Tibial nerve (tissue), 3 donors: ENCODE results near the gene BRIP1.

Experiments used
- CTCF ChIP-seq, 5 experiments: fragments of 200-600 bp in 3 of 5; fragments of 450-650 bp in 2 of 5; sonication (generic) in 3 of 5; IDR thresholded peaks; one replicate each; pipeline ENCODE4 v1.5.1; 2016 to 2019; ENCODE audit warnings: antibody characterized with exemption in 5 of 5, mild to moderate bottlenecking in 3 of 5, moderate library complexity in 2 of 5
- POLR2A ChIP-seq, 2 donors: fragments of 450-650 bp; IDR thresholded peaks; one replicate each; pipeline ENCODE4 v1.6.1; 2017; ENCODE audit warnings: antibody characterized with exemption in 2 of 2, mild to moderate bottlenecking in 2 of 2, moderate library complexity in 2 of 2

- TF ChIP-seq POLR2A (IDR thresholded peaks at IDR 0.05) (no peak), CTCF (IDR thresholded peaks at IDR 0.05) (no peak)
These were observed 132.0 kb downstream of the BRIP1 start for GRCh38 chr17:61731330-61731729.
